HL-60 (cell line): ENCODE results near the gene ALDH7A1.
"Not testable (repeated sequence)": the region's sequence is repeated elsewhere in the genome, so short reads cannot be mapped to it uniquely, and the experiment has no call there.

Experiments
- DNase-seq, 2 experiments: peaks; one replicate each; pipeline ENCODE4 v3.0.0-alpha.2; 2010 to 2020; ENCODE audit warnings: low read depth in 1 of 2, low spot score in 1 of 2
- H3K27ac ChIP-seq: fragments of 250-450 bp; sonication (Bioruptor Pico); replicated peaks from 2 replicates; pipeline ENCODE4 v1.5.1; 2020; ENCODE audit warnings: mild to moderate bottlenecking, moderate library complexity
- H3K27me3 ChIP-seq: fragments of 250-450 bp; sonication (Bioruptor Pico); 2 replicates; pipeline ENCODE4 v1.5.1; 2021; ENCODE audit warnings: mild to moderate bottlenecking, moderate library complexity; ENCODE audit not compliant: insufficient read depth, poor library complexity, severe bottlenecking
- H3K4me3 ChIP-seq: replicated peaks from 2 replicates; pipeline ENCODE4 v1.5.1; 2011; ENCODE audit warnings: mild to moderate bottlenecking, control low read depth, low read length; ENCODE audit not compliant: insufficient read depth
- CTCF ChIP-seq: IDR thresholded peaks from one replicate; pipeline ENCODE4 v1.5.1; 2011; ENCODE audit warnings: low read length, control low read depth, inconsistent platforms; ENCODE audit not compliant: insufficient read depth
- GABPA ChIP-seq: IDR thresholded peaks from 2 replicates; pipeline ENCODE4 v1.6.1; 2012; ENCODE audit warnings: low read depth
- POLR2AphosphoS5 ChIP-seq: IDR thresholded peaks from 2 replicates; pipeline ENCODE4 v1.6.1; 2012; ENCODE audit warnings: low read depth
- REST ChIP-seq: IDR thresholded peaks from 2 replicates; pipeline ENCODE4 v1.6.1; 2012; ENCODE audit warnings: low read depth; ENCODE audit not compliant: insufficient replicate concordance
- SPI1 ChIP-seq: IDR thresholded peaks from 2 replicates; pipeline ENCODE4 v1.6.1; 2012; ENCODE audit warnings: low read depth, mild to moderate bottlenecking, borderline replicate concordance

The ALDH7A1 gene

DNA sequence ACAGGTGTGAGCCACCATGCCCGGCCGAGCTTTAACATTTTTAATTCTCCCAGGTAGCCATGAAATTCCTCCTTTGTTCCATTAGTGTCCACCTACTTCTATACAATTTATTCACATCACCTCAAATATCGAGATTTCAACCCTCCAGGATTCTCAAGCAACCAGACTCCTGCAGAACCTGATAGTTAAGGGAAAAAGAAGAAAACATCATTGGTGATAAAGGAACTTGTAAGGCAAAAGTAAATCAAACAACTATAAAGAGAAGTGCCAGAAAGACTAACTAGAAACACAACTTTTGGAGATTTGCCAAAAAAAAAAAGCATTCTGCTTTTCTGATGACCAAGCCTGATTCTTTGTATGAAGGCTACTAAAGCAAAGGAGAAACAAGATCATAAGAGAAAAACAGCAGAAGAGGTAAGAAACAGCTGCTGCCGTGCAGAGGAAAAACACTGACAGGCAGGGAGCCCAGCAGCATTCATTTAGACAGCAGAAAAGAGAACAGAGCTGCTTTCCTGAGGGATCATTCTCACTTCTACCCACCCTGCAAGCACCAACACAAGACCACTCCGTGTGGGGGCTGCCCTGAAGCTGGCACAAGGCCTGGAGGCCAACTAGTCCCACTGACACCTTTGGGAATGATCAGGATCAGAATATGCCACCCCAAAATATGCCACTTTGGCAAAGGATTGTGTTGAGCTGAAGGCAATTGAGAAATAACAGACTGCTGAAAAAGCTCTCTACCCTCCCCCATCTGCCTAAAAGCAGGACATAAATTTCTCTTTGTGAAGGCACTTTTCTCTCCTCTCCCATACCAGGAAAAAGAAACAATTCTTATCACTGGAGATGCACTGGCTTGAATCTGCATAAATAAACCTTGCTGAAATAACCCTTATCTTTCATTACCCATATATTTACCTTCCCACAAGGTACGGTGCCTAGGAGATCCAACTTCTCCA, 75.1 kb downstream of the ALDH7A1 start:
- DNase-seq: no peak
- H3K27ac ChIP-seq: no peak overlapping the region
- H3K4me3 ChIP-seq: no peak overlapping the region
- H3K27me3 ChIP-seq: no peaks in the 10 kb centered on the region
- no peak for TF ChIP-seq SPI1
- TF ChIP-seq CTCF: no peak
- no peak for TF ChIP-seq GABPA
- no peak for TF ChIP-seq POLR2AphosphoS5

DNA sequence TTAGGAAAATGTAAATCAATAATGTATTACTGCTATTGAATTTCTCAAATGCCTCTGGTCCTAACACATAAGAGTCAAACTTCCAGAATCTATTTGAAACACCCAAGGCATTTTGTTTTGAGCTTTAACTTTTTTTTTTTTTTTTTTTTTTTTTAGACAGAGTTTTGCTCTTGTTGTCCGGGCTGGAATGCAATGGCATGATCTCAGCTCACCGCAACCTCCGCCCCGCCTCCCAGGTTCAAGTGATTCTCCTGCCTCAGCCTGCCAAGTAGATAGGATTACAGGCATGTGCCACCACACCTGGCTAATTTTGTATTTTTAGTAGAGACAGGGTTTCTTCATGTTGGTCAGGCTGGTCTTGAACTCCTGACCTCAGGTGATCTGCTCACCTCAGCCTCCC, 75.8 kb downstream of the ALDH7A1 start:
- H3K4me3 ChIP-seq, H3K27me3 ChIP-seq, DNase-seq, H3K27ac ChIP-seq: not testable (repeated sequence)

- no peak for DNase-seq
- Histone ChIP-seq H3K4me3 (no peak overlapping the region), H3K27ac (no peak overlapping the region), H3K27me3 (no peaks in the 10 kb centered on the region)
- TF ChIP-seq POLR2AphosphoS5 (no peak), GABPA (no peak), REST (no peak), SPI1 (no peak), CTCF (no peak)
Observed at GRCh38 chr5:126516852-126517251, 78.2 kb downstream of the ALDH7A1 start.

GRCh38 chr5:126516133-126516532, 78.9 kb downstream of the ALDH7A1 start:
- TF ChIP-seq SPI1 (no peak), POLR2AphosphoS5 (no peak), GABPA (no peak), REST (no peak), CTCF (no peak)
- no peaks in the 10 kb centered on the region for H3K27me3 ChIP-seq
- DNase-seq: no peak
- H3K4me3 ChIP-seq: no peak overlapping the region
- no peak overlapping the region for H3K27ac ChIP-seq
